K562 (cell line): ENCODE measurements around the gene MAD1L1.

Experiments used
- ATF1 ChIP-seq, 2 experiments: fragments of 450-650 bp in 1 of 2; IDR thresholded peaks; 2 replicates each; pipeline ENCODE4 v1.6.1; 2016; ENCODE audit warnings: missing compliant biosample characterization in 1 of 2, missing genetic modification characterization in 1 of 2
- CTCF ChIP-seq, 3 experiments: IDR thresholded peaks in 2 of 3; conservative IDR thresholded peaks in 1 of 3; 2 replicates each; pipeline ENCODE4 v1.5.1; 2011 to 2012; ENCODE audit warnings: low read length in 3 of 3, mild to moderate bottlenecking in 3 of 3, control low read depth in 2 of 3, improper control_type of control experiment in 1 of 3, inconsistent platforms in 1 of 3, low read depth in 1 of 3, mixed read lengths in 1 of 3, moderate library complexity in 1 of 3; ENCODE audit not compliant: insufficient read depth in 2 of 3
- FOXJ2 ChIP-seq: fragments of 200-800 bp; sonication (Bioruptor generic); IDR thresholded peaks from 2 replicates; pipeline ENCODE4 v1.6.1; 2016; ENCODE audit warnings: missing genetic modification characterization, missing compliant biosample characterization
- JUN ChIP-seq, 2 experiments: sonication (generic) in 1 of 2; formaldehyde crosslinking in 1 of 2; IDR thresholded peaks; 2 replicates each; pipeline versions ENCODE4 v1.6.1 to v1.8.0; 2012 to 2022; ENCODE audit warnings: borderline replicate concordance in 2 of 2, mild to moderate bottlenecking in 2 of 2, improper control_type of control experiment in 1 of 2, low read depth in 1 of 2, low read length in 1 of 2, missing genetic modification reagents in 1 of 2
- KAT8 ChIP-seq: fragments of 450-650 bp; IDR thresholded peaks from 2 replicates; pipeline ENCODE4 v1.6.1; 2016; ENCODE audit warnings: low read depth, mild to moderate bottlenecking
- PML ChIP-seq: IDR thresholded peaks from 2 replicates; pipeline ENCODE4 v1.6.1; 2012; ENCODE audit warnings: low read length, inconsistent platforms
- POLR2A ChIP-seq: fragments of 450-650 bp; conservative IDR thresholded peaks from 2 replicates; pipeline ENCODE4 v1.6.1; 2016
- RAD21 ChIP-seq, 2 experiments: fragments of 250-450 bp in 1 of 2; fragments of 450-650 bp in 1 of 2; sonication (Bioruptor Pico) in 1 of 2; formaldehyde crosslinking in 1 of 2; IDR thresholded peaks in 1 of 2; conservative IDR thresholded peaks in 1 of 2; 2 replicates each; pipeline versions ENCODE4 v1.4.0 to v1.8.0; 2020 to 2022; ENCODE audit warnings: mild to moderate bottlenecking in 2 of 2, moderate library complexity in 1 of 2
- SMAD3 ChIP-seq: fragments of 450-650 bp; formaldehyde crosslinking; conservative IDR thresholded peaks from 2 replicates; pipeline ENCODE4 v1.4.0; 2020; ENCODE audit warnings: mild to moderate bottlenecking
- SREBF2 ChIP-seq: sonication (generic); formaldehyde crosslinking; IDR thresholded peaks from 2 replicates; pipeline ENCODE4 v1.4.0; 2020; ENCODE audit warnings: mild to moderate bottlenecking, missing genetic modification reagents
- STAT6 ChIP-seq: sonication (generic); formaldehyde crosslinking; IDR thresholded peaks from 2 replicates; pipeline ENCODE4 v1.8.1; 2023; ENCODE audit warnings: mild to moderate bottlenecking, missing genetic modification reagents
- ZBTB40 ChIP-seq, 2 experiments: fragments of 450-650 bp in 1 of 2; sonication (generic) in 1 of 2; formaldehyde crosslinking in 1 of 2; IDR thresholded peaks; 2 replicates each; pipeline versions ENCODE4 v1.7.1 to v1.9.0; 2016 to 2022; ENCODE audit warnings: inconsistent platforms in 1 of 2, mild to moderate bottlenecking in 1 of 2, missing genetic modification reagents in 1 of 2

- no peak for TF ChIP-seq KAT8
- TF ChIP-seq CTCF (IDR thresholded peaks at IDR 0.05 in 2 of 3, conservative IDR thresholded peaks at IDR 0.05 in 1 of 3; ENCODE audit: insufficient read depth in 2 of 3, low read depth in 1 of 3, low read length in 3 of 3) = no peak
- TF ChIP-seq FOXJ2 (tag) = no peak
- TF ChIP-seq JUN (IDR thresholded peaks at IDR 0.05; ENCODE audit: borderline replicate concordance, low read depth, low read length) = no peak
- TF ChIP-seq JUN (CRISPR knock-in tag; IDR thresholded peaks at IDR 0.05; ENCODE audit: borderline replicate concordance) = no peak
- TF ChIP-seq STAT6 (CRISPR knock-in tag) = no peak
- TF ChIP-seq POLR2A = no peak
- no peak for TF ChIP-seq PML
- TF ChIP-seq SREBF2 (CRISPR knock-in tag) = no peak
- TF ChIP-seq RAD21 (CRISPR knock-in tag; conservative IDR thresholded peaks at IDR 0.05 in 1 of 2, IDR thresholded peaks at IDR 0.05 in 1 of 2) = no peak
- no peak for TF ChIP-seq ATF1 (CRISPR knock-in tag; IDR thresholded peaks at IDR 0.05)
- TF ChIP-seq ATF1 (tag; IDR thresholded peaks at IDR 0.05) = no peak
- no peak for TF ChIP-seq ZBTB40 (IDR thresholded peaks at IDR 0.05)
- no peak for TF ChIP-seq ZBTB40 (CRISPR knock-in tag; IDR thresholded peaks at IDR 0.05)
- no peak for TF ChIP-seq SMAD3 (CRISPR knock-in tag)
Measured at GRCh38 chr7:2051707-2052656, 180.8 kb downstream of the MAD1L1 start.
